Astrocyte (in vitro differentiated cells and primary cell): ENCODE results near the gene RPL10A. TPM values are rescaled to one million over a fixed set of nuclear protein-coding genes. Genes with fewer than 3 reads are reported as not detected.

Experiments
- DNase-seq: peaks from one replicate; pipeline ENCODE4 v3.0.0-alpha.2; 2010; ENCODE audit warnings: low read depth
- FAIRE-seq: peaks from 2 replicates; lab custom pipeline; 2011; peaks lifted over from hg19 to GRCh38; lab: Jason Lieb, UNC
- H2AFZ ChIP-seq: 2 replicates; pipeline ENCODE4 v1.6.0; 2012; ENCODE audit warnings: low read depth, low read length, inconsistent platforms
- H3K27ac ChIP-seq: 2 replicates; pipeline ENCODE4 v1.5.1; 2011; ENCODE audit warnings: low read depth, low read length, inconsistent platforms
- H3K27me3 ChIP-seq: 2 replicates; pipeline ENCODE4 v1.6.0; 2011; ENCODE audit warnings: low read length, inconsistent platforms; ENCODE audit not compliant: insufficient read depth
- H3K36me3 ChIP-seq: 2 replicates; pipeline ENCODE4 v1.5.1; 2011; ENCODE audit warnings: low read length, inconsistent platforms; ENCODE audit not compliant: insufficient read depth
- H3K4me1 ChIP-seq: 2 replicates; pipeline ENCODE4 v1.5.1; 2011; ENCODE audit warnings: low read length, inconsistent platforms; ENCODE audit not compliant: insufficient read depth
- H3K4me2 ChIP-seq: 2 replicates; pipeline ENCODE4 v1.6.0; 2012; ENCODE audit warnings: low read length, inconsistent platforms
- H3K4me3 ChIP-seq: 2 replicates; pipeline ENCODE4 v1.5.1; 2011; ENCODE audit warnings: low read depth, mild to moderate bottlenecking, low read length, inconsistent platforms; ENCODE audit not compliant: insufficient read depth
- H3K79me2 ChIP-seq: 2 replicates; pipeline ENCODE4 v1.6.0; 2012; ENCODE audit warnings: mild to moderate bottlenecking, low read length, inconsistent platforms; ENCODE audit not compliant: insufficient read depth
- H3K9ac ChIP-seq: 2 replicates; pipeline ENCODE4 v1.6.0; 2012; ENCODE audit warnings: mild to moderate bottlenecking, low read length, inconsistent platforms
- H3K9me3 ChIP-seq: 2 replicates; pipeline ENCODE4 v1.5.1; 2012; ENCODE audit warnings: low read depth, mild to moderate bottlenecking, low read length, inconsistent platforms; ENCODE audit not compliant: insufficient read depth
- H4K20me1 ChIP-seq: 2 replicates; pipeline ENCODE4 v1.6.0; 2012; ENCODE audit warnings: low read length, inconsistent platforms; ENCODE audit not compliant: insufficient read depth
- H3K27ac Mint-ChIP-seq: one replicate; pipeline ENCODE4 v1.8.0; 2021; ENCODE audit warnings: mild to moderate bottlenecking, mixed read lengths; ENCODE audit not compliant: unreplicated experiment
- H3K27me3 Mint-ChIP-seq: one replicate; pipeline ENCODE4 v1.8.0; 2021; ENCODE audit warnings: low read depth, mixed read lengths; ENCODE audit not compliant: unreplicated experiment
- H3K36me3 Mint-ChIP-seq: one replicate; pipeline ENCODE4 v1.8.0; 2021; ENCODE audit warnings: low read depth, mixed read lengths; ENCODE audit not compliant: unreplicated experiment
- H3K4me1 Mint-ChIP-seq: one replicate; pipeline ENCODE4 v1.8.0; 2021; ENCODE audit warnings: low read depth, mixed read lengths; ENCODE audit not compliant: unreplicated experiment
- H3K4me3 Mint-ChIP-seq: one replicate; pipeline ENCODE4 v1.8.0; 2021; ENCODE audit warnings: mild to moderate bottlenecking, moderate library complexity, mixed read lengths; ENCODE audit not compliant: unreplicated experiment
- H3K9me3 Mint-ChIP-seq: one replicate; pipeline ENCODE4 v1.8.0; 2021; ENCODE audit warnings: mild to moderate bottlenecking, mixed read lengths; ENCODE audit not compliant: unreplicated experiment
- EZH2 ChIP-seq: IDR thresholded peaks from 2 replicates; pipeline ENCODE4 v1.6.1; 2012; ENCODE audit warnings: mild to moderate bottlenecking, low read length, inconsistent platforms; ENCODE audit not compliant: insufficient read depth
- total RNA-seq: library from RNA; stranded (reverse); gene quantifications from 2 replicates; pipeline ENCODE4 v1.2.1, GENCODE V29; 2021
- TF ChIP-seq, protein P1 (sequence below): IDR thresholded peaks from 2 replicates; pipeline ENCODE4 v1.5.1; 2011; ENCODE audit warnings: low read depth, mild to moderate bottlenecking, inconsistent platforms, low read length, moderate library complexity; ENCODE audit not compliant: insufficient read depth

The RPL10A gene
- total RNA-seq, 1 donor from 2014 or later = 887 TPM

DNA sequence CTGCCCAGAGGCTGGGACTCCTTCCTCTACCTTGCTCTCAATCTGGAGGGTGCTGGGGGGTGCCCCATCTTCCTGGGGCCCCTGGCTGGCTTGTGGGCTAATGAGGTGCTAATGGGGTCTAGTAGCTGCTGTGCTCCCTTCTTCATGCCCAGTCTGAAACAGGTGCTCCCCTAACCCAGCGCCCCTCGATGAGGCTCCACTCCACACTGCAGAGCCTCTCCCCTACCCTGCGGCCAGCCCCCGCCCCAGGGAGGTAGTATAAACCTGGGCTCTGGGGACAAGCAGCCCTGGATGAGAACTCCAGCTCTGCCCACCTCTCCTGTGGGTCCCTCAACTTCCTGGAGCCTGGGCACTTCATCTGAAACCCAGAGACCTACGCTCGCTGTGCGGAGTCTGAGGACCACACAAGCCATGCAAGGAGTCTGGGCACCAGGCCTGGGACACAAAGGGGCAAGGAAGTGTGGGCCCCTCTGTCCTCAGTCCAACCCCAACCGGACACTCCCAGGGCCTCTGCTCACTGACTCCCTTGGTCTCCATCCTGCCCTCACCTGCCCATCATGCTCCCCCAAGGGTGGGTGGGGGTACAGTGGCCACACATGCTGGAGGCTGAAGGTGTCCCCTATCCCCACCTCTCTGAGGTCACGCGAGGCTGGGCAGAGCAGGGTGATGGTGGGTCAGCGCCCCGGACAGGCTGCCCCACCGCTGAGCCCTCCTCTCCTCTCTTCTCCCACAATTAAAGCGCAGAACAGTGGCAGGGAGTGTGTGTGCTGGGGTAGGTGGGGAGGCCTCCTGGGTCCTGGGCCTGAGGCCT lies 6.1 kb downstream of the RPL10A start:
- peaks cover 18% of the 10 kb centered on the region for H3K4me1 ChIP-seq
- Mint-ChIP-seq H3K4me1 (peaks cover 7% of the 10 kb centered on the region), H3K9me3 (peaks cover 3% of the 10 kb centered on the region), H3K36me3 (peaks cover 33% of the 10 kb centered on the region), H3K27ac (peak overlapping the region; percentile 62), H3K4me3 (no peak overlapping the region), H3K27me3 (no peaks in the 10 kb centered on the region)
- H3K27me3 ChIP-seq = no peaks in the 10 kb centered on the region
- DNase-seq = no peak
- H3K4me3 ChIP-seq = no peak overlapping the region
- no peak overlapping the region for H3K9ac ChIP-seq
- peaks cover 33% of the 10 kb centered on the region for H3K36me3 ChIP-seq
- no peaks in the 10 kb centered on the region for H3K9me3 ChIP-seq
- no peak overlapping the region for H2AFZ ChIP-seq
- TF ChIP-seq EZH2 = no peak
- TF ChIP-seq, protein P1, sequence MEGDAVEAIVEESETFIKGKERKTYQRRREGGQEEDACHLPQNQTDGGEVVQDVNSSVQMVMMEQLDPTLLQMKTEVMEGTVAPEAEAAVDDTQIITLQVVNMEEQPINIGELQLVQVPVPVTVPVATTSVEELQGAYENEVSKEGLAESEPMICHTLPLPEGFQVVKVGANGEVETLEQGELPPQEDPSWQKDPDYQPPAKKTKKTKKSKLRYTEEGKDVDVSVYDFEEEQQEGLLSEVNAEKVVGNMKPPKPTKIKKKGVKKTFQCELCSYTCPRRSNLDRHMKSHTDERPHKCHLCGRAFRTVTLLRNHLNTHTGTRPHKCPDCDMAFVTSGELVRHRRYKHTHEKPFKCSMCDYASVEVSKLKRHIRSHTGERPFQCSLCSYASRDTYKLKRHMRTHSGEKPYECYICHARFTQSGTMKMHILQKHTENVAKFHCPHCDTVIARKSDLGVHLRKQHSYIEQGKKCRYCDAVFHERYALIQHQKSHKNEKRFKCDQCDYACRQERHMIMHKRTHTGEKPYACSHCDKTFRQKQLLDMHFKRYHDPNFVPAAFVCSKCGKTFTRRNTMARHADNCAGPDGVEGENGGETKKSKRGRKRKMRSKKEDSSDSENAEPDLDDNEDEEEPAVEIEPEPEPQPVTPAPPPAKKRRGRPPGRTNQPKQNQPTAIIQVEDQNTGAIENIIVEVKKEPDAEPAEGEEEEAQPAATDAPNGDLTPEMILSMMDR = no peak
- peaks cover 36% of the 10 kb centered on the region for H3K79me2 ChIP-seq
- H3K27ac ChIP-seq = no peak overlapping the region
- peaks cover 88% of the 10 kb centered on the region for H4K20me1 ChIP-seq
- FAIRE-seq = no peak
- no peak overlapping the region for H3K4me2 ChIP-seq

- FAIRE-seq (no peak), DNase-seq (no peak)
- no peak overlapping the region for H3K9ac ChIP-seq
- Mint-ChIP-seq H3K36me3 (peaks cover 25% of the 10 kb centered on the region), H3K9me3 (no peaks in the 10 kb centered on the region), H3K27me3 (no peaks in the 10 kb centered on the region), H3K4me3 (no peak overlapping the region), H3K4me1 (peaks cover 7% of the 10 kb centered on the region), H3K27ac (peak overlapping the region; percentile 62)
- no peak overlapping the region for H3K4me2 ChIP-seq
- no peak overlapping the region for H3K4me3 ChIP-seq
- peaks cover 14% of the 10 kb centered on the region for H3K4me1 ChIP-seq
- peaks cover 29% of the 10 kb centered on the region for H3K79me2 ChIP-seq
- no peaks in the 10 kb centered on the region for H3K9me3 ChIP-seq
- H3K27ac ChIP-seq = no peak overlapping the region
- no peak for TF ChIP-seq EZH2
- TF ChIP-seq, protein P1 = no peak
- H2AFZ ChIP-seq = no peak overlapping the region
- peaks cover 28% of the 10 kb centered on the region for H3K36me3 ChIP-seq
- peaks cover 85% of the 10 kb centered on the region for H4K20me1 ChIP-seq
- no peaks in the 10 kb centered on the region for H3K27me3 ChIP-seq
These were observed 6.9 kb downstream of the RPL10A start for GRCh38 chr6:35474942-35475570.
